COLO668 (cell line): ENCODE results near the gene CEP85L.

ENCODE experiments used
- DNase-seq: peaks from one replicate; lab custom pipeline; 2025; ENCODE audit not compliant: unreplicated experiment; lab: John Stamatoyannopoulos, UW

CEP85L gene

GRCh38 chr6:118502169-118502568 lies 149.2 kb downstream of the CEP85L start:
- no peak for DNase-seq

DNA sequence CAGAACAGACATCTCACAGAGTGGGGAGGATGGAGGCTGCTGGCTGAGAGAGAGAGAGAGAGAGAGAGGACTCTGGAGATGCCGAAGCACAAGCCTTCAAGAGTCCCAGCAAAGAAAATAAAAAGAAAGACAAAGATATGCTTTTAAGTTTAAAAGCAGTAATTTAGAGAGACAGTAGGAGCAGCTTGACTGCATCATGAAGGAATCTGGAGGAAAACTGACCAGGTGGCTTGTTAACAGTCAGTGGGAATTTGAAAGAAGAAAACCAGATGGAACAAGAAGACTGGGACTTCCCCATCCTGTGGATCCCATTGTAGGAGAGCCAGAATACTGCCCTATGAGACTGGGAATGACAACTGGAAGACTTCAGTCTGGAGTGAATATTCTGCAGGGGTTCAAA lies 149.6 kb downstream of the CEP85L start:
- no peak for DNase-seq

GRCh38 chr6:118501099-118501498 lies 150.3 kb downstream of the CEP85L start:
- no peak for DNase-seq

GRCh38 chr6:118500130-118501015 lies 151.0 kb downstream of the CEP85L start:
- DNase-seq, result no peak

DNA sequence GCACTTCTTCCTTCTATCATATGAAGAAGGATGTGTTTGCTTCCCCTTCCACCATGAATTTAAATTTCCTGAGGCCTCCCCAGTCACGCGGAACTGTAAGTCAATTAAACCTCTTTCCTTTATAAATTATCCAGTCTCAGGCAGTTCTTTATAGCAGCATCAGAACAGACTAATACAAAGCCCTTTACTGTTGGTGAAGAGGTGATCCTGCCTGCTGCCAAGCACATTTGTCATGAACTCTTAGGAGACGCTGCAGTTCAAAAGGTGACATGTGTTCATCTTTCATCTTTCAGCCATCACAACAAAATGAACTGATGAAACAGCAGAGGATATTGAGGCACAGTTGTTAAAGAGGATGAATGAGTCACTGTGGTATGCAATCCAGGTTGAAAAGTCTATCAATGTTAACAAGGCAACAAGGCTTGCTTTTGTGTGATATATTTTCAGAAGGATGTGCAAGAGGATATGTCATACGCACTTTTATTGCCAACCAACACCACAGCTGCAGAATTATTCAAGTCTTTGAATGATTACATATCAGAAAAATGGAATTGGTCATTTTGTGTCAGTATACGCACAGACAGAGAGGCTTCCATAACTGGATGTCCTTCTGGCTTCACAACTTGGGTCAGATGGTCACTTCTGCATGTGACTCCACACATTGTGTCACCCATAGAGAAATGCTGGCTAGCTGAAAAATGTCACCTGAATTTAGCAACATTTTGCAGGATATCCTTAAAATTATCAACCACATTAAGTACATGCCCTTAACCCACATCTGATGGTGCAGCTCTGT lies 155.7 kb downstream of the CEP85L start:
- DNase-seq, result no peak

- no peak for DNase-seq
Observed at GRCh38 chr6:118494091-118494490, 157.3 kb downstream of the CEP85L start.

- DNase-seq, result no peak
Observed at GRCh38 chr6:118489990-118490389, 161.4 kb downstream of the CEP85L start.

GRCh38 chr6:118488631-118489030 lies 162.8 kb downstream of the CEP85L start:
- DNase-seq, result no peak

GRCh38 chr6:118485601-118486550 lies 165.5 kb downstream of the CEP85L start:
- no peak for DNase-seq

- DNase-seq, result no peak
Observed at GRCh38 chr6:118476551-118476950, 174.8 kb downstream of the CEP85L start.

DNA sequence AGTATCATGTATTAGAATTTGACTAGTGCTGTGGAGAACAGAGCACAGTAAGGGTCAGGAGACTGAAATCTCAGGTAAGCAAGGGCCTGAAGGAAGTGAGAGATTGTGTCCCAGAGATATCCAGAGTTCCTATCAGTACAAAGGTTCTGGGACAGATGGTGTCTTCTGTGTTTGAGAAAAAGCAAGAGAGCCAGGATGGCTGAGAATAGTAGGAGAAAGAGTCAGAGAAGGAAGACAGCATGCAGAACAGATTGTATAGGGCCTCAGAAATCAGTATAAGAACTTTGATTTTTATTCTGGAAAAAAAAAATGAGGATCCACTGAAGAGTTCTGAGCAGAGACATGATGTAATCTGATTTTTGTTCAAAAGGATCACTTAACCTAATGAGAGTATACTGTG lies 178.1 kb downstream of the CEP85L start:
- DNase-seq, result no peak

- DNase-seq, result peak; percentile 23
Observed at GRCh38 chr6:118469468-118469867, 181.9 kb downstream of the CEP85L start.

GRCh38 chr6:118468682-118469465 lies 182.5 kb downstream of the CEP85L start:
- DNase-seq, result peak; percentile 60

GRCh38 chr6:118467181-118467580 lies 184.2 kb downstream of the CEP85L start:
- no peak for DNase-seq

GRCh38 chr6:118464620-118465019 lies 186.8 kb downstream of the CEP85L start:
- no peak for DNase-seq

GRCh38 chr6:118460958-118461470 lies 190.4 kb downstream of the CEP85L start:
- no peak for DNase-seq

DNA sequence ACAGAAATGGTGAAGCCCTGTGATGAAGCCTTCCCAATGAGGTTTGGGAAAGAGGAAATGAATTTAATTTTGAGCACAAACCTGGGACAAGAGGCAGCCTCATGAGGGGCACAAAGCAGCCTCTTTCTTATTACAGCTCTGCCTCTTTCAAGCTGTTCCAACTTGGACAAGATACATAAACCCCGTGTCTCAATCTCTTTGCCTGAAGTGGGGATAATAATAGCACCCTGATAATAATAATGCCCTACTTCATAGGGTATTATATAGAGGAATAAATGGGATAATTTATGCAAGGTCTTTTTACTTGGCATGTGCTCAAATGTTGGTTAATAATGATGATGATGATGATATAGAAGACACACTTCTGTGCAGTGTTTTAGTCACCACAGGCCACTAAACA lies 194.4 kb downstream of the CEP85L start:
- no peak for DNase-seq

- no peak for DNase-seq
Observed at GRCh38 chr6:118451839-118452238, 199.6 kb downstream of the CEP85L start.

- DNase-seq, result no peak
Observed at GRCh38 chr6:118444796-118445195, 206.6 kb downstream of the CEP85L start.

DNA sequence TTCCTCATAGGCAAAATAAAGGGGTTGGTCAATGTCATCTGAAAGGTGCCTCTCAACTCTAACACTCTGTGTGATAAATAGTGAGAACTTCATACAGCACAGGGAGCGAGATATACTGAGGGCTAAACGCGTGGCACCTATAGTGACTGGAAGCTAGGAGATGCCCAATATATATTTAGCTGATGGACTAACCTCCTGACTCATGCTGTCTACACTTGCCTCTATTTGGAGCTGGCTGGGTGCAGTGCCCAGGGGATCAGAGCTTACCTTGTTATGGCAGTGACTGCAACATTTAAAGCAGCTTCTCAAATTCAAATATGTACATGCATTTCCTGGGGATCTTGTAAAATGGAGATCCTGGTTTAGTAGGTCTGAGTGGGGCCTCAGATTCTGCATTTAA lies 214.9 kb downstream of the CEP85L start:
- no peak for DNase-seq
